Omental fat pad (tissue), 4 donors: ENCODE measurements around the gene GPC6. TPM values are rescaled to one million over a fixed set of nuclear protein-coding genes. Genes with fewer than 3 reads are reported as not detected.

ENCODE experiments used
- ATAC-seq: fragments of 150-250 bp; one replicate; pipeline ENCODE4 v1.9.1; 2016; ENCODE audit warnings: mild to moderate bottlenecking, moderate library complexity; ENCODE audit not compliant: low FRiP score
- DNase-seq: peaks from one replicate; pipeline ENCODE4 v3.0.0-alpha.2; 2019; ENCODE audit warnings: low spot score
- total RNA-seq, 4 donors: library from RNA; depleted of rRNA; stranded (reverse); fragments of >200 nt; gene quantifications; one replicate each; pipeline ENCODE4 v1.1.0, GENCODE V29; 2016
- TF ChIP-seq, protein P1 (sequence below), 3 donors: fragments of 450-650 bp; IDR thresholded peaks; one replicate each; pipeline ENCODE4 v1.5.1; 2016 to 2017; ENCODE audit warnings: antibody characterized with exemption in 3 of 3, mild to moderate bottlenecking in 3 of 3, moderate library complexity in 2 of 3

The GPC6 gene
- total RNA-seq, 4 donors from 2014 or later, result 9.2 to 24.4 (median 16.4) TPM

DNA sequence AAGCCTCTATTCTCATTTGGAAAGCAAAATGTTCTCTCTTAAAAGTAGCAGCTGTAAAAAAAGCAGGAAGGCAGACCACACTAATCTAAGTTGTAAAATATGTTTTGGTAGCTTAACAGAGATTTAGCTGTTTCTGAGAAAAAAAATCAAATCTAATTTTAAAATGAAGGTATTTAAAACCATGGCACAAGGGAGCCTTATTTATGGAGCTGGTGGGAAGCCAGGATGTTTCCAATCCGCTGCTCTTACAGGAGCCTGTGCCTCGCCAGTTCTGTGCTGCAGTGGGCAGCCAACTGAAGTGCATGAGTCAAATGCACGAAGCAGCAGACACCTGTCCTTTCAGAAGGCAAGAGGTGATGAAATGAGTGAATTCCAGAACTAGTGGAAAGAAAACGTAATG, 28.2 kb downstream of the GPC6 start:
- DNase-seq, result no peak
- no peak for ATAC-seq
- TF ChIP-seq, protein P1, sequence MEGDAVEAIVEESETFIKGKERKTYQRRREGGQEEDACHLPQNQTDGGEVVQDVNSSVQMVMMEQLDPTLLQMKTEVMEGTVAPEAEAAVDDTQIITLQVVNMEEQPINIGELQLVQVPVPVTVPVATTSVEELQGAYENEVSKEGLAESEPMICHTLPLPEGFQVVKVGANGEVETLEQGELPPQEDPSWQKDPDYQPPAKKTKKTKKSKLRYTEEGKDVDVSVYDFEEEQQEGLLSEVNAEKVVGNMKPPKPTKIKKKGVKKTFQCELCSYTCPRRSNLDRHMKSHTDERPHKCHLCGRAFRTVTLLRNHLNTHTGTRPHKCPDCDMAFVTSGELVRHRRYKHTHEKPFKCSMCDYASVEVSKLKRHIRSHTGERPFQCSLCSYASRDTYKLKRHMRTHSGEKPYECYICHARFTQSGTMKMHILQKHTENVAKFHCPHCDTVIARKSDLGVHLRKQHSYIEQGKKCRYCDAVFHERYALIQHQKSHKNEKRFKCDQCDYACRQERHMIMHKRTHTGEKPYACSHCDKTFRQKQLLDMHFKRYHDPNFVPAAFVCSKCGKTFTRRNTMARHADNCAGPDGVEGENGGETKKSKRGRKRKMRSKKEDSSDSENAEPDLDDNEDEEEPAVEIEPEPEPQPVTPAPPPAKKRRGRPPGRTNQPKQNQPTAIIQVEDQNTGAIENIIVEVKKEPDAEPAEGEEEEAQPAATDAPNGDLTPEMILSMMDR (IDR thresholded peaks at IDR 0.05), result no peak

GRCh38 chr13:93256998-93257397, 30.4 kb downstream of the GPC6 start:
- TF ChIP-seq, protein P1 (IDR thresholded peaks at IDR 0.05), result no peak
- ATAC-seq (no peak), DNase-seq (no peak)

- DNase-seq, result no peak
- no peak for ATAC-seq
- TF ChIP-seq, protein P1 (IDR thresholded peaks at IDR 0.05), result no peak
These were observed 33.0 kb downstream of the GPC6 start for GRCh38 chr13:93259527-93260080.

GRCh38 chr13:93260591-93260990, 34.0 kb downstream of the GPC6 start:
- DNase-seq, result no peak
- ATAC-seq, result no peak
- TF ChIP-seq, protein P1 (IDR thresholded peaks at IDR 0.05), result no peak

DNA sequence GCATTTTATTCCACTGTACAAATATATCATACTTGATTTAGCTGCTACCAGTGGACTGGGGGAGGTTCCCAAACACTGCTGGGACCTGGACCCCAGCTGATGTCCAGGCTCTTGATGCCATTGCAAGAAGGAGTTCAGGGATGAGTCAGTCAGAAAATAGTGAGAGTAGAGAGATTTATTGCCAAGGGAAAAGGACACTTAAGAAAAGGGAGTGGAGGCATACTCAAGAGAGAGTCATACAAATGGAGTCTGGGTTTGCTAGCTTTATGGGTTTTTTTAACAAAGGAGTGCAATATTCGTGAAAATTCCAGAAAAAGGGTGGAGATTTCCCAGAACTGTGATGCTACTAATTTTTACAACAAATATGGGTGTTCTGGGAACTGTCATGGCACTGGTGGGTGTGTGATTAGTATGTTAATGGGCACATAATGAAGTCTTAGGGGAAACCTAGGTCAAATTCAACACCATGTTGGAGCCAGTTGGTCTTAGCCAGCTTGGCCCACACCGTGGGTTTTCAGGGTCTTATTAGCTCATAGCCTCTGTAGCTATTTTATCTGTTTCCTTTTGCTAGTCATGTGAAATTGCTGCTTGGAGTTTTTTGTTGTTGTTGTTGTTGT, 36.2 kb downstream of the GPC6 start:
- DNase-seq (no peak), ATAC-seq (peak; percentile 62)
- TF ChIP-seq, protein P1 (IDR thresholded peaks at IDR 0.05), result no peak

- no peak for ATAC-seq
- TF ChIP-seq, protein P1 (IDR thresholded peaks at IDR 0.05), result no peak
- no peak for DNase-seq
These were observed 38.3 kb downstream of the GPC6 start for GRCh38 chr13:93264876-93265275.

GRCh38 chr13:93265800-93266199, 39.2 kb downstream of the GPC6 start:
- ATAC-seq (no peak), DNase-seq (no peak)
- TF ChIP-seq, protein P1 (IDR thresholded peaks at IDR 0.05), result no peak
